WTC11 (cell line): ENCODE results near the gene SNAPC4. TPM values are rescaled to one million over a fixed set of nuclear protein-coding genes. Genes with fewer than 3 reads are reported as not detected.
"Not testable (repeated sequence)": the region's sequence is repeated elsewhere in the genome, so short reads cannot be mapped to it uniquely, and the experiment has no call there.

Source experiments
- ATAC-seq: fragments of 200-7000 bp; cut with Tn5 transposase; 2 replicates; pipeline ENCODE4 v1.10.0; 2021; ENCODE audit warnings: mild to moderate bottlenecking, moderate library complexity
- CTCF ChIA-PET: fragments of 300-600 bp; sonication (Branson Sonifier 250); formaldehyde crosslinking; loops from one replicate; lab custom pipeline; 2021; ENCODE audit warnings: antibody characterized with exemption; lab: Charles Lee
- POLR2A ChIA-PET: fragments of 350-600 bp; sonication (Branson Sonifier 250); formaldehyde crosslinking; loops from one replicate; lab custom pipeline; 2021; ENCODE audit warnings: antibody characterized with exemption; lab: Charles Lee
- DNase-seq: peaks from one replicate; pipeline ENCODE4 v3.0.0; 2021; ENCODE audit warnings: low spot score
- H3K27ac Mint-ChIP-seq: 2 replicates; pipeline ENCODE4 v1.8.0; 2021; ENCODE audit warnings: mixed read lengths
- H3K27me3 Mint-ChIP-seq: 2 replicates; pipeline ENCODE4 v1.8.0; 2021; ENCODE audit warnings: low read depth, mild to moderate bottlenecking, moderate library complexity, mixed read lengths
- H3K36me3 Mint-ChIP-seq: 2 replicates; pipeline ENCODE4 v1.8.0; 2021; ENCODE audit warnings: mixed read lengths
- H3K4me1 Mint-ChIP-seq: 2 replicates; pipeline ENCODE4 v1.8.0; 2022; ENCODE audit warnings: mixed read lengths
- H3K4me3 Mint-ChIP-seq: 2 replicates; pipeline ENCODE4 v1.8.0; 2021; ENCODE audit warnings: mild to moderate bottlenecking, moderate library complexity, mixed read lengths
- H3K9me3 Mint-ChIP-seq: 2 replicates; pipeline ENCODE4 v1.8.0; 2021; ENCODE audit warnings: mixed read lengths
- AR ChIP-seq: fragments of 250-450 bp; sonication (Bioruptor Pico); IDR thresholded peaks from 2 replicates; pipeline ENCODE4 v1.9.0; 2021; ENCODE audit warnings: mild to moderate bottlenecking
- ATF6 ChIP-seq: sonication (generic); formaldehyde crosslinking; IDR thresholded peaks from 2 replicates; pipeline ENCODE4 v1.8.1; 2023; ENCODE audit warnings: mild to moderate bottlenecking, missing genetic modification reagents
- CBFB ChIP-seq: sonication (generic); formaldehyde crosslinking; IDR thresholded peaks from 2 replicates; pipeline ENCODE4 v1.8.1; 2022; ENCODE audit warnings: mild to moderate bottlenecking, low read depth, missing genetic modification reagents
- ELF4 ChIP-seq: sonication (generic); formaldehyde crosslinking; IDR thresholded peaks from 2 replicates; pipeline ENCODE4 v1.8.1; 2022; ENCODE audit warnings: low read depth, mild to moderate bottlenecking, moderate library complexity, missing genetic modification reagents
- GABPB1 ChIP-seq: sonication (generic); formaldehyde crosslinking; IDR thresholded peaks from 2 replicates; pipeline ENCODE4 v1.8.1; 2023; ENCODE audit warnings: mild to moderate bottlenecking, missing genetic modification reagents
- GRHL2 ChIP-seq: fragments of 250-450 bp; sonication (Bioruptor Pico); IDR thresholded peaks from 2 replicates; pipeline ENCODE4 v1.8.0; 2022; ENCODE audit warnings: mild to moderate bottlenecking, moderate library complexity; ENCODE audit not compliant: insufficient replicate concordance, severe bottlenecking
- MAX ChIP-seq: sonication (generic); formaldehyde crosslinking; IDR thresholded peaks from 2 replicates; pipeline ENCODE4 v1.8.0; 2022; ENCODE audit warnings: mild to moderate bottlenecking, missing genetic modification reagents
- MYBL2 ChIP-seq: sonication (generic); formaldehyde crosslinking; IDR thresholded peaks from 2 replicates; pipeline ENCODE4 v1.8.1; 2023; ENCODE audit warnings: mild to moderate bottlenecking, moderate library complexity, missing genetic modification reagents
- PRRX2 ChIP-seq: fragments of 250-450 bp; sonication (Bioruptor Pico); IDR thresholded peaks from 2 replicates; pipeline ENCODE4 v1.8.0; 2021; ENCODE audit warnings: mild to moderate bottlenecking
- USF2 ChIP-seq: sonication (generic); formaldehyde crosslinking; IDR thresholded peaks from 2 replicates; pipeline ENCODE4 v1.8.1; 2023; ENCODE audit warnings: mild to moderate bottlenecking, missing genetic modification reagents, moderate library complexity
- ZNF121 ChIP-seq: sonication (generic); formaldehyde crosslinking; IDR thresholded peaks from 2 replicates; pipeline ENCODE4 v1.8.0; 2023; ENCODE audit warnings: missing genetic modification reagents
- ZNF138 ChIP-seq: sonication (generic); formaldehyde crosslinking; conservative IDR thresholded peaks from 2 replicates; pipeline ENCODE4 v1.8.1; 2022; ENCODE audit warnings: mild to moderate bottlenecking, moderate library complexity, missing genetic modification reagents
- ZNF425 ChIP-seq: fragments of 250-450 bp; sonication (Bioruptor Pico); conservative IDR thresholded peaks from 2 replicates; pipeline ENCODE4 v1.9.0; 2021; ENCODE audit warnings: mild to moderate bottlenecking
- ZNF532 ChIP-seq: fragments of 250-450 bp; sonication (Bioruptor Pico); IDR thresholded peaks from 2 replicates; pipeline ENCODE4 v1.9.0; 2021; ENCODE audit warnings: mild to moderate bottlenecking, borderline replicate concordance
- ZNF671 ChIP-seq: fragments of 250-450 bp; sonication (Bioruptor Pico); IDR thresholded peaks from 2 replicates; pipeline ENCODE4 v1.8.0; 2021; ENCODE audit warnings: mild to moderate bottlenecking
- total RNA-seq: library from RNA; stranded (reverse); gene quantifications from 3 replicates; pipeline ENCODE4 v1.2.3, GENCODE V29; 2021
- TF ChIP-seq, protein P1 (sequence below): sonication (generic); formaldehyde crosslinking; IDR thresholded peaks from 2 replicates; pipeline ENCODE4 v1.8.0; 2023; ENCODE audit warnings: missing genetic modification reagents
- TF ChIP-seq, protein P2 (sequence below): sonication (generic); formaldehyde crosslinking; IDR thresholded peaks from 2 replicates; pipeline ENCODE4 v1.8.1; 2022; ENCODE audit warnings: low read depth, mild to moderate bottlenecking, moderate library complexity, missing genetic modification reagents, borderline replicate concordance
- TF ChIP-seq, protein P3 (sequence below): sonication (generic); formaldehyde crosslinking; IDR thresholded peaks from 2 replicates; pipeline ENCODE4 v1.8.1; 2023; ENCODE audit warnings: mild to moderate bottlenecking, missing genetic modification reagents, moderate library complexity

Gene SNAPC4
- total RNA-seq, 1 experiment from 2014 or later, result 22.8 TPM

DNA sequence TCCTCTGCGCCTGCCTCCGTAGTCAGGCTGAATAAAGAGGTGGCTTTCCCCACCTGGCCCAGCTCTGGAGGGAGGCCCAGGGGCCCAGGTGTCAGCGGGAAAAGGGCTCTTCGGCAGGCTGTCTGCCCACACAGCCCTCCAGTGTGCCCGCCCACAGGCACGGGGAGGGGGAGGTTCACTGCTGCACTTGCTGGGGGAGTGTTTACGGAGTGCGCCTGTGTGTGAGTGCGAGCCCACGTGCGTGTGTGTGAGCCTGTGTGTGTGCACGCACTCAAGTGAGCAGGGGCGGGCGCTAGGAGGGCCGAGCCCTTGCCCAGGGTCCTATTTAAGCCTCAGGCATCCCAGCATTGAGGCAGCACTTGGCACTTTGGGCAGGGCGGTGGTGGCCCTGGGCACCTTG, 47.3 kb downstream of the SNAPC4 start:
- TF ChIP-seq, protein P1, sequence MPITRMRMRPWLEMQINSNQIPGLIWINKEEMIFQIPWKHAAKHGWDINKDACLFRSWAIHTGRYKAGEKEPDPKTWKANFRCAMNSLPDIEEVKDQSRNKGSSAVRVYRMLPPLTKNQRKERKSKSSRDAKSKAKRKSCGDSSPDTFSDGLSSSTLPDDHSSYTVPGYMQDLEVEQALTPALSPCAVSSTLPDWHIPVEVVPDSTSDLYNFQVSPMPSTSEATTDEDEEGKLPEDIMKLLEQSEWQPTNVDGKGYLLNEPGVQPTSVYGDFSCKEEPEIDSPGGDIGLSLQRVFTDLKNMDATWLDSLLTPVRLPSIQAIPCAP, result no peak
- TF ChIP-seq, protein P2, sequence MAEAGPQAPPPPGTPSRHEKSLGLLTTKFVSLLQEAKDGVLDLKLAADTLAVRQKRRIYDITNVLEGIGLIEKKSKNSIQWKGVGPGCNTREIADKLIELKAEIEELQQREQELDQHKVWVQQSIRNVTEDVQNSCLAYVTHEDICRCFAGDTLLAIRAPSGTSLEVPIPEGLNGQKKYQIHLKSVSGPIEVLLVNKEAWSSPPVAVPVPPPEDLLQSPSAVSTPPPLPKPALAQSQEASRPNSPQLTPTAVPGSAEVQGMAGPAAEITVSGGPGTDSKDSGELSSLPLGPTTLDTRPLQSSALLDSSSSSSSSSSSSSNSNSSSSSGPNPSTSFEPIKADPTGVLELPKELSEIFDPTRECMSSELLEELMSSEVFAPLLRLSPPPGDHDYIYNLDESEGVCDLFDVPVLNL (CRISPR knock-in tag), result no peak
- TF ChIP-seq PRRX2 (no peak), GABPB1 (CRISPR knock-in tag) (no peak), MYBL2 (no peak), ZNF425 (CRISPR knock-in tag) (no peak), GRHL2 (CRISPR knock-in tag) (no peak), ATF6 (CRISPR knock-in tag) (no peak), AR (CRISPR knock-in tag) (no peak), ELF4 (CRISPR knock-in tag) (no peak), ZNF532 (no peak), MAX (CRISPR knock-in tag) (no peak), ZNF138 (CRISPR knock-in tag) (no peak), CBFB (CRISPR knock-in tag) (no peak), USF2 (CRISPR knock-in tag) (no peak), ZNF671 (no peak), ZNF121 (CRISPR knock-in tag) (no peak)
- TF ChIP-seq, protein P3, sequence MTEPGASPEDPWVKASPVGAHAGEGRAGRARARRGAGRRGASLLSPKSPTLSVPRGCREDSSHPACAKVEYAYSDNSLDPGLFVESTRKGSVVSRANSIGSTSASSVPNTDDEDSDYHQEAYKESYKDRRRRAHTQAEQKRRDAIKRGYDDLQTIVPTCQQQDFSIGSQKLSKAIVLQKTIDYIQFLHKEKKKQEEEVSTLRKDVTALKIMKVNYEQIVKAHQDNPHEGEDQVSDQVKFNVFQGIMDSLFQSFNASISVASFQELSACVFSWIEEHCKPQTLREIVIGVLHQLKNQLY (CRISPR knock-in tag), result no peak
- DNase-seq, result no peak
- POLR2A ChIA-PET, result no interaction called here
- Mint-ChIP-seq H3K4me3 (no peak overlapping the region), H3K4me1 (no peaks in the 10 kb centered on the region), H3K27me3 (no peaks in the 10 kb centered on the region), H3K27ac (no peak overlapping the region), H3K9me3 (no peaks in the 10 kb centered on the region), H3K36me3 (no peaks in the 10 kb centered on the region)
- ATAC-seq, result no peak
- CTCF ChIA-PET, result interaction anchor here (0.8 kb wide), 1 partner anchor 13 kb away, joined by 3 read pairs; no protein-coding TSS in a partner anchor

- CTCF ChIA-PET, result interaction anchor here (0.8 kb wide), 1 partner anchor 12 kb away, joined by 3 read pairs; no protein-coding TSS in a partner anchor
- H3K36me3 Mint-ChIP-seq, POLR2A ChIA-PET, ATAC-seq, H3K4me3 Mint-ChIP-seq, H3K9me3 Mint-ChIP-seq, H3K27ac Mint-ChIP-seq, DNase-seq, H3K4me1 Mint-ChIP-seq, H3K27me3 Mint-ChIP-seq: not testable (repeated sequence)
Observed at GRCh38 chr9:136351868-136352267, 48.1 kb downstream of the SNAPC4 start.
